WERI-Rb-1 (cell line): Measurements from ENCODE around the gene HOXC10.

Experiments used
- DNase-seq: peaks from one replicate; pipeline ENCODE4 v3.0.0-alpha.2; 2020
- H3K27ac ChIP-seq: fragments of 250-450 bp; sonication (Bioruptor Pico); 2 replicates; pipeline ENCODE4 v1.5.1; 2020; ENCODE audit warnings: mild to moderate bottlenecking, moderate library complexity
- H3K27me3 ChIP-seq: fragments of 250-450 bp; sonication (Bioruptor Pico); 2 replicates; pipeline ENCODE4 v1.5.1; 2021; ENCODE audit warnings: mild to moderate bottlenecking, low read depth, moderate library complexity; ENCODE audit not compliant: insufficient read depth, severe bottlenecking
- H3K36me3 ChIP-seq: fragments of 250-450 bp; sonication (Bioruptor Pico); 2 replicates; pipeline ENCODE4 v1.5.1; 2020; ENCODE audit warnings: mild to moderate bottlenecking, moderate library complexity
- H3K4me3 ChIP-seq: 2 replicates; pipeline ENCODE4 v1.5.1; 2011; ENCODE audit warnings: low read depth, mild to moderate bottlenecking, control low read depth, low read length
- H3K9me3 ChIP-seq: fragments of 250-450 bp; sonication (Bioruptor Pico); 2 replicates; pipeline ENCODE4 v1.5.1; 2021; ENCODE audit warnings: mild to moderate bottlenecking, moderate library complexity; ENCODE audit not compliant: severe bottlenecking
- TF ChIP-seq, protein P1 (sequence below): IDR thresholded peaks from 2 replicates; pipeline ENCODE4 v1.5.1; 2011; ENCODE audit warnings: low read depth, mild to moderate bottlenecking, control low read depth, inconsistent platforms, low read length

HOXC10 gene

DNA sequence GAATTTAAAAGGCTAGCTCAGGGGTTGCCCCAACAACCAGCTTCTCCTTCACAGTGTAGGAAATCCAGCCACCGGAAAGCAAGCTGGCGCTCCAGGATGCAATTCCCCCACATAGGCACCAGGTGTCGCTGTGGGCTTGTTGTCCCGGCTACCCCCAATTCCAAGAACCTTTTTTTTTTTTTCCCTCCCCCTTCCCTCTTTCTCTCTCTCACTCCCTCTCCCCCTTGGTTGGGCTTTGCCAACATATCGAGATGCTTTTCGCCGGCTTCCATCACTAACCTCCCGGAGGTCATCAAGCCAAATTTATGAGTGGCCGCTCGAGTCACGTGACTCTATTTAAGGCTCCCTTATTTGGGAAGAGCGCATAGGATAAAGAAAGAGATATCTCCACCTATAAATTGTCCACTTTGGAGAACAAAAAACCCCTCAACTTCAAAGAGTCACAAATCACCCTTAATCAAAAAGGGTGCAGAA, 47.7 kb downstream of the HOXC10 start, which contains the start of gene HOXC5:
HOXC5 (plus strand) TSS at position 424 of the 474 bp plus-strand sequence. CDS start 73 bp downstream, outside the sequence.
- DNase-seq: peak; percentile 79
- H3K4me3 ChIP-seq: peak within 1 kb of the TSS; percentile 37
- TF ChIP-seq, protein P1, sequence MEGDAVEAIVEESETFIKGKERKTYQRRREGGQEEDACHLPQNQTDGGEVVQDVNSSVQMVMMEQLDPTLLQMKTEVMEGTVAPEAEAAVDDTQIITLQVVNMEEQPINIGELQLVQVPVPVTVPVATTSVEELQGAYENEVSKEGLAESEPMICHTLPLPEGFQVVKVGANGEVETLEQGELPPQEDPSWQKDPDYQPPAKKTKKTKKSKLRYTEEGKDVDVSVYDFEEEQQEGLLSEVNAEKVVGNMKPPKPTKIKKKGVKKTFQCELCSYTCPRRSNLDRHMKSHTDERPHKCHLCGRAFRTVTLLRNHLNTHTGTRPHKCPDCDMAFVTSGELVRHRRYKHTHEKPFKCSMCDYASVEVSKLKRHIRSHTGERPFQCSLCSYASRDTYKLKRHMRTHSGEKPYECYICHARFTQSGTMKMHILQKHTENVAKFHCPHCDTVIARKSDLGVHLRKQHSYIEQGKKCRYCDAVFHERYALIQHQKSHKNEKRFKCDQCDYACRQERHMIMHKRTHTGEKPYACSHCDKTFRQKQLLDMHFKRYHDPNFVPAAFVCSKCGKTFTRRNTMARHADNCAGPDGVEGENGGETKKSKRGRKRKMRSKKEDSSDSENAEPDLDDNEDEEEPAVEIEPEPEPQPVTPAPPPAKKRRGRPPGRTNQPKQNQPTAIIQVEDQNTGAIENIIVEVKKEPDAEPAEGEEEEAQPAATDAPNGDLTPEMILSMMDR: peak; percentile 92
- no peaks in the 10 kb centered on the region for H3K27me3 ChIP-seq
- no peaks in the 10 kb centered on the region; the same call in 1 of the 2 replicates for H3K36me3 ChIP-seq
- H3K27ac ChIP-seq: peak within 1 kb of the TSS; percentile 64
- no peaks in the 10 kb centered on the region for H3K9me3 ChIP-seq

DNA sequence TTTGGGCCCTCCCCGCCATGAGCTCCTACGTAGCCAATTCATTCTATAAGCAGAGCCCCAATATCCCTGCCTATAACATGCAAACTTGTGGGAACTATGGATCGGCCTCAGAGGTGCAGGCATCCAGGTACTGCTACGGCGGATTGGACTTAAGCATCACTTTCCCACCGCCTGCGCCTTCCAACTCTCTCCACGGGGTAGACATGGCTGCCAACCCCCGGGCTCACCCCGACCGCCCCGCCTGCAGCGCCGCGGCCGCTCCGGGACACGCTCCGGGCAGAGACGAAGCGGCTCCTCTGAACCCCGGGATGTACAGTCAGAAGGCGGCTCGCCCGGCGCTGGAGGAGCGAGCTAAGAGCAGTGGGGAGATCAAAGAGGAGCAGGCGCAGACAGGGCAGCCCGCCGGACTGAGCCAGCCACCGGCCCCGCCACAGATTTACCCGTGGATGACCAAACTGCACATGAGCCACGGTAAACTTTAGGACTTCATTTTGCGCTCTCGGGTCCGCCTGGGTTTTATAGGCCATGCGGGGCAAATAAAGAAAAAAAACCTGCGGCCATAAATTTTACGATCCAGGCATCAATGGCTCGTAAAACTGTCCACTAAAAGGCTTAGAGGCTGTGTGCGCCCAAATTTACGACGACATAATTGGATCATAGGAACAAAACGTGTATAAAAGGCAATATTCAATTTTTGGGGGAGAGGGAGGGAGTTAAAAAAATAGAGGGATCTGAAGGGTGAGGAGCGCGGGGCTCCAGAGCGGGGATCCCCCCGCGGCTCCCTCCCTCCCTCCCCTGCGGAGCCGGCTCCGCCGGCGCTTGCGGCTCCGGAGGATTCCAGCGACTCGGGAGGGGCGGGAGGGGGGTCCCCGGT, 48.4 kb downstream of the HOXC10 start:
- H3K27me3 ChIP-seq: no peaks in the 10 kb centered on the region
- H3K9me3 ChIP-seq: no peaks in the 10 kb centered on the region
- H3K36me3 ChIP-seq: no peaks in the 10 kb centered on the region; the same call in 1 of the 2 replicates
- peak overlapping the region; percentile 64 for H3K27ac ChIP-seq
- H3K4me3 ChIP-seq: peak overlapping the region; percentile 37
- DNase-seq: no peak
- TF ChIP-seq, protein P1: no peak

DNA sequence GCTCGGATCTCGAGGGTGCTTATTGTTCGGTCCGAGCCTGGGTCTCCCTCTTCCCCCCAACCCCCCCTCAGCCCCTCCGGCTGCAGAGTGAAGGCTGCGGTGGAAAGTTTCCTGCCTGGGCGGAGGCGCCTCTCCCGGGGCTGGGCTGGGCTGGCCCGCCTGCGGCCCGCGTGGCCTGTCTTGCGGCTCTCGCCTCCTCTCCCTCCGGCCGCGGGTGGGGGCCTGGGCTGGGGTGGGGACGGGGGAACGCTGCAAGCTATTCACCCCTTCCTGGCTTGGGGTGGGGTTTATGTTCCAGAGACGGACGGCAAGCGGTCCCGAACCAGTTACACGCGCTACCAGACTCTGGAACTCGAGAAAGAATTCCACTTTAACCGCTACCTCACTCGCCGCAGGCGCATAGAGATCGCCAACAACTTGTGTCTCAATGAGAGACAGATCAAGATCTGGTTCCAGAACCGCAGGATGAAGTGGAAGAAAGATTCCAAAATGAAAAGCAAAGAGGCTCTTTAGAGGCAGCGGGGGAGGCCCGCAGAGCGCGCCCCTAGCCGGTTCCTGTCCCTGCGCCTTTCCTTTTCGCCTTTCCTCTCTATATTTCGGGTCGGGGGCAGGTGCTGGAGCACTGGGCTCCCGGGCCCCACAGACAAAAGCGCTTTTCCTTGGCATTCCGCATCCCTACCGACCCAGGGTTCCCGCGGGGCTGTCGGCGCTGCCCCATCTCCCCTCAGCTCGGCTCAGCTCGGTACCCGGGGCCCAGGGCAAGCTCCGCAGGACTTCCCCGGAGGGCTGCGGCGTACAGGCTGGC, 49.2 kb downstream of the HOXC10 start:
- Histone ChIP-seq H3K4me3 (peak overlapping the region; percentile 37), H3K27me3 (no peaks in the 10 kb centered on the region), H3K27ac (peak overlapping the region; percentile 64)

DNA sequence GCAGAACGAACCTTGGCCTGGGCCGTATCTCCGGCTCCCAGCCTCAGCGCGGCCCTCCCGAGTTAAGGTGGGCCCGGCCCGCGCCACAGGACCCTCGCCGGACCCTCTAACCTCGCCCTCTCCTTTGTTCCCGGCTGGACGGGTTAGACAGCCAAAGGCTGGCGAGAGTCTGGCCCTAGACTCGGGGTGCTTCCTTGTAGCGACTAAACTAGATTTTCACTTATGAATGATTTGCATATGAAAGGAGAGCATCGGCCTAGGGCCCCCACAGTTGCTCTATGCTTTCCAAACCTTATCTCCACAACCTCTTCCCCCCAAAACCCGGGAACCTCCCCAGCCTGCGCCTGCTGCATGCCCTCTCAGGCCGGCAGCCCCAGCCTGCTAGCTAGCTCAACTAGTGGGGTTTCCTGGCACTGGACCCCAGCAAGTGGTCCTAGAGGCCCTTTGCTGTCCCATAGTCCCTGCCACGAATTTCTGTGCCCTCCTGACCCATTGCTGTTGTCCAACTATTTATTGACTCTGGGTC, 49.9 kb downstream of the HOXC10 start:
- no peaks in the 10 kb centered on the region; the same call in 1 of the 2 replicates for H3K36me3 ChIP-seq
- no peak for DNase-seq
- H3K9me3 ChIP-seq: no peaks in the 10 kb centered on the region
- H3K4me3 ChIP-seq: no peak overlapping the region
- H3K27me3 ChIP-seq: no peaks in the 10 kb centered on the region
- TF ChIP-seq, protein P1: no peak
- H3K27ac ChIP-seq: peak overlapping the region; percentile 90; the same call in 1 of the 2 replicates

More for the DNA sequence above, 49.2 kb downstream of the HOXC10 start:
- TF ChIP-seq, protein P1: no peak
- DNase-seq: no peak
- H3K36me3 ChIP-seq: no peaks in the 10 kb centered on the region; the same call in 1 of the 2 replicates
- H3K9me3 ChIP-seq: no peaks in the 10 kb centered on the region

DNA sequence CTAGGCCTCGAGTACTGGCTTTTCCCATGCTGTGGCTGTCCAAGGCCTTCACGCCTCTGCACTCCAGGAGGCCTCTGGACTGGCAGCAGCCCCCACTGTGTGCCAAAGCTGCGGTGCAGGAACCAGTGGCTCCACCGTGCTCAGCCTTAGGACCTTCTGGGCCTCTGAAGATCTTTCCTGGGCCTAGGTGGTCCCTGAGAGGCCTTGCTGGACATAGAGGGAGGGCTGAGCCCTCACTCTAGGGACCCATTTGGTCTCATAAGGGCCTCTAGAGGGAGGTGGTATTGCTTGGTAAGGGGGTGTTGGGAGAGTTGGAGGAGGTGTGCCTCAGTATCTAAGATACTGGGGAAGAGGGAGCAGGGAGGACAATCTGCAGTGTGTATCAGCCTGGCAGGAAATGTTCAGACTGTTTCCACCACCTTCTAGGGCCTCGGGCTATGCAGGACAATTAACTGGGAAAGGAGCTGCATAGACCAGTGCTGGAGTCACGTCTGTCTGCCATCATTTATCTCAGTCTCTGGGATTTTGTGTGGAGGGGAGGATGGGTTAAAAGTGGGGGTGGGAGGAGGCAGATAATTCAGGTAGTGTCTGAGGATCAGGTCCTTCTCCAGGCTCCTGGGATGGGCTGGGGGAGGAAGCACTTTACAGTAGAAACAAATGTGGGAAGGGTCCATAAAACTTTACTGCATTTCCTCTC, 50.8 kb downstream of the HOXC10 start:
- H3K4me3 ChIP-seq: no peak overlapping the region
- no peaks in the 10 kb centered on the region for H3K36me3 ChIP-seq
- H3K9me3 ChIP-seq: no peaks in the 10 kb centered on the region
- TF ChIP-seq, protein P1: no peak
- DNase-seq: no peak
- H3K27me3 ChIP-seq: no peaks in the 10 kb centered on the region
- peak overlapping the region; percentile 90 for H3K27ac ChIP-seq
